Kidney epithelial cell (primary cell): ENCODE measurements around the gene CLTA. TPM values are rescaled to one million over a fixed set of nuclear protein-coding genes. Genes with fewer than 3 reads are reported as not detected.

ENCODE experiments used
- DNase-seq: peaks from one replicate; pipeline ENCODE4 v3.0.0-alpha.2; 2010; ENCODE audit warnings: low read depth
- H3K27me3 ChIP-seq: 2 replicates; pipeline ENCODE4 v1.6.0; 2011; ENCODE audit warnings: low read length; ENCODE audit not compliant: control insufficient read depth, insufficient read depth
- H3K36me3 ChIP-seq: 2 replicates; pipeline ENCODE4 v1.5.1; 2011; ENCODE audit warnings: low read length; ENCODE audit not compliant: control insufficient read depth, insufficient read depth
- H3K4me3 ChIP-seq: 2 replicates; pipeline ENCODE4 v1.5.1; 2011; ENCODE audit warnings: low read depth, mild to moderate bottlenecking, control low read depth, low read length
- CTCF ChIP-seq: IDR thresholded peaks from 2 replicates; pipeline ENCODE4 v1.5.1; 2011; ENCODE audit warnings: mild to moderate bottlenecking, moderate library complexity, low read length, control low read depth, inconsistent platforms; ENCODE audit not compliant: insufficient read depth, poor library complexity, severe bottlenecking
- total RNA-seq: library from RNA; depleted of rRNA; stranded (reverse); fragments of >200 nt; gene quantifications from 2 replicates; pipeline ENCODE4 v1.2.3, GENCODE V29; 2015

The CLTA gene
- total RNA-seq, 1 donor from 2014 or later = 576 TPM

- no peak for DNase-seq
- Histone ChIP-seq H3K4me3 (no peak overlapping the region), H3K27me3 (no peaks in the 10 kb centered on the region), H3K36me3 (no peaks in the 10 kb centered on the region)
- TF ChIP-seq CTCF = no peak
These were observed 46.1 kb upstream of the CLTA start for GRCh38 chr9:36144309-36145232.

- Histone ChIP-seq H3K36me3 (no peaks in the 10 kb centered on the region), H3K4me3 (no peak overlapping the region), H3K27me3 (no peaks in the 10 kb centered on the region)
- no peak for DNase-seq
- TF ChIP-seq CTCF = no peak
These were observed 44.8 kb upstream of the CLTA start for GRCh38 chr9:36145970-36146369.

DNA sequence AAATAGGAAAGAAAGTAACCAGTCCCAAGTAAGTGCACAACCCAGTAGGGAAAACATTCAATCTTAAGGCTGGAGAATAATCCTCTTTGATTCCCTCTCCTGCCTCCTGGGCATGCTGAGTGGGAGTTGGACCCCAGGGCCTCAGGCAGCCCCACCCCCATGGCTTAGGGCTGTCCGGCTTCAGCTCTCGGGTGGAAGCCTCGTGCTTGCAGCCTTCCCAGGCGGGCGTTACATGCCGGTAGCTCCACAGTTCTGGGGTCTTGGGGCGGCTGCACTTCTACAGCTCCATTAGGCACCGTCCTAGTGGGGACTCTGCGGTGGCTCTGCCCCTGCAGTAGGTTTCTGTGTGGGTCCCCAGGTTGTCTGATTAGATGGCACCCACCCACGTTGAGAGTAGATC, 44.1 kb upstream of the CLTA start:
- H3K4me3 ChIP-seq = no peak overlapping the region
- no peak for TF ChIP-seq CTCF
- no peaks in the 10 kb centered on the region for H3K36me3 ChIP-seq
- no peaks in the 10 kb centered on the region for H3K27me3 ChIP-seq
- DNase-seq = no peak

GRCh38 chr9:36147441-36148175, 43.1 kb upstream of the CLTA start:
- DNase-seq = no peak
- no peak for TF ChIP-seq CTCF
- Histone ChIP-seq H3K36me3 (no peaks in the 10 kb centered on the region), H3K27me3 (no peaks in the 10 kb centered on the region), H3K4me3 (no peak overlapping the region)

DNA sequence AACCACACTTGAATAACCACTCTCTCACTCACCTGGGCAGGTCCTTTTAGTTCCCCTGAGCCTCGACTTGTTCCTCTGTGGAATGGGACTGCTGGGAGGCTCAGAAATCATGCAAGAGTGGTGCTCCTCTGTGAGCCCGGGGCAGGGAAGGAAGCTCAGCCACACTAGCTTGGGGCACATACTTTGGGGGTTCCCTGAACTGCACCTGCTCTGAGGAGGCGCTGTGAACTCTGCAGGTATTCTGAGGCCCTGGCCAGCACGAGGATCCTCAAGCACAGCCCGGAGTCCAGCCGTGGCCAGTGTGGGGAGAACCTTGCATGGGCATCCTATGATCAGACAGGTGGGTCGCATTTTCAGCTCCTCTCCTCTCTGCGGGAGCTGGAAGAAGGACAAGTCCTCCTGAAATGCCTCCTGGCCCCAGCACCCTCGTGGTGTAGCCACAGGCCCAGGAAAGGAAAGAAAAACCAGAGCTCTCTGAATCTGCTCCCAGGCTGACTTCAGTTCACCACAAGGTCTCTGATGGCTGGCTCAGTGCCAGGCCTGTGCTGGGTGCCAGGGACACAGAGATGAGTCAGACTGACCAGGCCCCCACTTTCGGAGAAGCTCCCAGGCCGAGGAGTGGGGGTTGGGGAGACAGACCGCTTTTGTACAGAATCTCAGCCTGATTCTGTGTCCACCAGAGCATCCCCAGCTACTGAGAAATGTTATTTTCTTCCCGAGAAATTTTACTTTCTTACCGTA, 42.2 kb upstream of the CLTA start:
- peak; percentile 88 for DNase-seq
- no peak for TF ChIP-seq CTCF
- H3K36me3 ChIP-seq = no peaks in the 10 kb centered on the region
- no peaks in the 10 kb centered on the region for H3K27me3 ChIP-seq
- H3K4me3 ChIP-seq = no peak overlapping the region
